ENCODE data around the gene AGAP1.

AGAP1 gene

GRCh38 chr2:235695602-235695895 is 201.7 kb downstream of the AGAP1 start:
- H3K27me3 ChIP-seq (ENCODE audit: control insufficient read depth, insufficient read depth, low read length): no peaks in the 10 kb centered on the region
- no peak overlapping the region for H3K4me3 ChIP-seq (ENCODE audit: low read depth, low read length)
- H3K4me1 ChIP-seq (ENCODE audit: control insufficient read depth, insufficient read depth, low read length): peaks cover 48% of the 10 kb centered on the region
- peaks cover 8% of the 10 kb centered on the region for H3K9me3 ChIP-seq (ENCODE audit: control insufficient read depth, insufficient read depth, low read depth, low read length)
- H3K9ac ChIP-seq (ENCODE audit: low read length): no peak overlapping the region
- no peak overlapping the region for H3K27ac ChIP-seq (ENCODE audit: low read depth, low read length)
- no peaks in the 10 kb centered on the region for H3K36me3 ChIP-seq (ENCODE audit: control insufficient read depth, insufficient read depth, low read length)

GRCh38 chr2:235697041-235697440 is 203.2 kb downstream of the AGAP1 start:
- H3K4me3 ChIP-seq (ENCODE audit: low read depth, low read length): no peak overlapping the region
- no peaks in the 10 kb centered on the region for H3K27me3 ChIP-seq (ENCODE audit: control insufficient read depth, insufficient read depth, low read length)
- H3K27ac ChIP-seq (ENCODE audit: low read depth, low read length): no peak overlapping the region
- peaks cover 41% of the 10 kb centered on the region for H3K4me1 ChIP-seq (ENCODE audit: control insufficient read depth, insufficient read depth, low read length)
- no peak overlapping the region for H3K9ac ChIP-seq (ENCODE audit: low read length)
- H3K9me3 ChIP-seq (ENCODE audit: control insufficient read depth, insufficient read depth, low read depth, low read length): peaks cover 8% of the 10 kb centered on the region
- no peaks in the 10 kb centered on the region for H3K36me3 ChIP-seq (ENCODE audit: control insufficient read depth, insufficient read depth, low read length)

GRCh38 chr2:235698028-235698427 is 204.2 kb downstream of the AGAP1 start:
- Histone ChIP-seq H3K27ac (ENCODE audit: low read depth, low read length) (no peak overlapping the region), H3K4me1 (ENCODE audit: control insufficient read depth, insufficient read depth, low read length) (peaks cover 41% of the 10 kb centered on the region), H3K27me3 (ENCODE audit: control insufficient read depth, insufficient read depth, low read length) (no peaks in the 10 kb centered on the region), H3K36me3 (ENCODE audit: control insufficient read depth, insufficient read depth, low read length) (no peaks in the 10 kb centered on the region), H3K4me3 (ENCODE audit: low read depth, low read length) (no peak overlapping the region), H3K9ac (ENCODE audit: low read length) (no peak overlapping the region), H3K9me3 (ENCODE audit: control insufficient read depth, insufficient read depth, low read depth, low read length) (peaks cover 8% of the 10 kb centered on the region)

- H3K9ac ChIP-seq (ENCODE audit: low read length): no peak overlapping the region
- peaks cover 8% of the 10 kb centered on the region for H3K9me3 ChIP-seq (ENCODE audit: control insufficient read depth, insufficient read depth, low read depth, low read length)
- H3K4me3 ChIP-seq (ENCODE audit: low read depth, low read length): no peak overlapping the region
- no peaks in the 10 kb centered on the region for H3K27me3 ChIP-seq (ENCODE audit: control insufficient read depth, insufficient read depth, low read length)
- H3K4me1 ChIP-seq (ENCODE audit: control insufficient read depth, insufficient read depth, low read length): peaks cover 44% of the 10 kb centered on the region
- no peaks in the 10 kb centered on the region for H3K36me3 ChIP-seq (ENCODE audit: control insufficient read depth, insufficient read depth, low read length)
- no peak overlapping the region for H3K27ac ChIP-seq (ENCODE audit: low read depth, low read length)
Measured at GRCh38 chr2:235698491-235698890, 204.6 kb downstream of the AGAP1 start.

GRCh38 chr2:235699576-235699975 is 205.7 kb downstream of the AGAP1 start:
- Histone ChIP-seq H3K27me3 (ENCODE audit: control insufficient read depth, insufficient read depth, low read length) (no peaks in the 10 kb centered on the region), H3K4me3 (ENCODE audit: low read depth, low read length) (no peak overlapping the region), H3K27ac (ENCODE audit: low read depth, low read length) (no peak overlapping the region), H3K4me1 (ENCODE audit: control insufficient read depth, insufficient read depth, low read length) (peaks cover 46% of the 10 kb centered on the region), H3K36me3 (ENCODE audit: control insufficient read depth, insufficient read depth, low read length) (no peaks in the 10 kb centered on the region), H3K9me3 (ENCODE audit: control insufficient read depth, insufficient read depth, low read depth, low read length) (peaks cover 8% of the 10 kb centered on the region), H3K9ac (ENCODE audit: low read length) (no peak overlapping the region)

- Histone ChIP-seq H3K4me1 (ENCODE audit: control insufficient read depth, insufficient read depth, low read length) (peaks cover 39% of the 10 kb centered on the region), H3K36me3 (ENCODE audit: control insufficient read depth, insufficient read depth, low read length) (no peaks in the 10 kb centered on the region), H3K9me3 (ENCODE audit: control insufficient read depth, insufficient read depth, low read depth, low read length) (peaks cover 8% of the 10 kb centered on the region), H3K27ac (ENCODE audit: low read depth, low read length) (no peak overlapping the region), H3K27me3 (ENCODE audit: control insufficient read depth, insufficient read depth, low read length) (no peaks in the 10 kb centered on the region), H3K4me3 (ENCODE audit: low read depth, low read length) (no peak overlapping the region), H3K9ac (ENCODE audit: low read length) (no peak overlapping the region)
Measured at GRCh38 chr2:235701206-235701981, 207.6 kb downstream of the AGAP1 start.

GRCh38 chr2:235702186-235702585 is 208.3 kb downstream of the AGAP1 start:
- Histone ChIP-seq H3K27ac (ENCODE audit: low read depth, low read length) (no peak overlapping the region), H3K27me3 (ENCODE audit: control insufficient read depth, insufficient read depth, low read length) (no peaks in the 10 kb centered on the region), H3K9ac (ENCODE audit: low read length) (no peak overlapping the region), H3K4me3 (ENCODE audit: low read depth, low read length) (no peak overlapping the region), H3K36me3 (ENCODE audit: control insufficient read depth, insufficient read depth, low read length) (no peaks in the 10 kb centered on the region), H3K9me3 (ENCODE audit: control insufficient read depth, insufficient read depth, low read depth, low read length) (peaks cover 6% of the 10 kb centered on the region), H3K4me1 (ENCODE audit: control insufficient read depth, insufficient read depth, low read length) (peaks cover 39% of the 10 kb centered on the region)

- Histone ChIP-seq H3K9ac (ENCODE audit: low read length) (no peak overlapping the region), H3K4me1 (ENCODE audit: control insufficient read depth, insufficient read depth, low read length) (peaks cover 39% of the 10 kb centered on the region), H3K36me3 (ENCODE audit: control insufficient read depth, insufficient read depth, low read length) (no peaks in the 10 kb centered on the region), H3K9me3 (ENCODE audit: control insufficient read depth, insufficient read depth, low read depth, low read length) (no peaks in the 10 kb centered on the region), H3K27me3 (ENCODE audit: control insufficient read depth, insufficient read depth, low read length) (no peaks in the 10 kb centered on the region), H3K27ac (ENCODE audit: low read depth, low read length) (no peak overlapping the region), H3K4me3 (ENCODE audit: low read depth, low read length) (no peak overlapping the region)
Measured at GRCh38 chr2:235703711-235704295, 210.0 kb downstream of the AGAP1 start.

GRCh38 chr2:235705296-235705695 is 211.5 kb downstream of the AGAP1 start:
- Histone ChIP-seq H3K9ac (ENCODE audit: low read length) (no peak overlapping the region), H3K4me1 (ENCODE audit: control insufficient read depth, insufficient read depth, low read length) (peaks cover 25% of the 10 kb centered on the region), H3K27me3 (ENCODE audit: control insufficient read depth, insufficient read depth, low read length) (no peaks in the 10 kb centered on the region), H3K36me3 (ENCODE audit: control insufficient read depth, insufficient read depth, low read length) (peaks cover 11% of the 10 kb centered on the region; the same call in 1 of the 2 replicates), H3K27ac (ENCODE audit: low read depth, low read length) (no peak overlapping the region), H3K4me3 (ENCODE audit: low read depth, low read length) (no peak overlapping the region), H3K9me3 (ENCODE audit: control insufficient read depth, insufficient read depth, low read depth, low read length) (no peaks in the 10 kb centered on the region)

GRCh38 chr2:235706506-235706905 is 212.7 kb downstream of the AGAP1 start:
- no peaks in the 10 kb centered on the region for H3K9me3 ChIP-seq (ENCODE audit: control insufficient read depth, insufficient read depth, low read depth, low read length)
- H3K27me3 ChIP-seq (ENCODE audit: control insufficient read depth, insufficient read depth, low read length): no peaks in the 10 kb centered on the region
- H3K4me3 ChIP-seq (ENCODE audit: low read depth, low read length): no peak overlapping the region
- no peak overlapping the region for H3K27ac ChIP-seq (ENCODE audit: low read depth, low read length)
- H3K4me1 ChIP-seq (ENCODE audit: control insufficient read depth, insufficient read depth, low read length): peaks cover 19% of the 10 kb centered on the region
- peaks cover 11% of the 10 kb centered on the region; the same call in 1 of the 2 replicates for H3K36me3 ChIP-seq (ENCODE audit: control insufficient read depth, insufficient read depth, low read length)
- no peak overlapping the region for H3K9ac ChIP-seq (ENCODE audit: low read length)

- H3K4me1 ChIP-seq (ENCODE audit: control insufficient read depth, insufficient read depth, low read length): peaks cover 11% of the 10 kb centered on the region
- no peak overlapping the region for H3K27ac ChIP-seq (ENCODE audit: low read depth, low read length)
- no peaks in the 10 kb centered on the region for H3K9me3 ChIP-seq (ENCODE audit: control insufficient read depth, insufficient read depth, low read depth, low read length)
- no peak overlapping the region for H3K9ac ChIP-seq (ENCODE audit: low read length)
- H3K27me3 ChIP-seq (ENCODE audit: control insufficient read depth, insufficient read depth, low read length): no peaks in the 10 kb centered on the region
- H3K4me3 ChIP-seq (ENCODE audit: low read depth, low read length): no peak overlapping the region
- peaks cover 11% of the 10 kb centered on the region; the same call in 1 of the 2 replicates for H3K36me3 ChIP-seq (ENCODE audit: control insufficient read depth, insufficient read depth, low read length)
Measured at GRCh38 chr2:235707411-235708096, 213.7 kb downstream of the AGAP1 start.

Measured in HUES6 (cell line).